Stimulated activated effector memory CD8-positive, alpha-beta T cell treated with anti-CD3 and anti-CD28 coated beads, Interleukin-12 subunit alpha, Interleukin-12 subunit beta, amount 100 ng/mL, for 72 hours (primary cell): ENCODE data around the gene MTSS2.

ENCODE experiments used
- ATAC-seq: fragments of 150-1000 bp; cut with Tn5 transposase; 2 replicates; pipeline ENCODE4 v1.10.0; 2021
- DNase-seq, 2 donors: peaks; one replicate each; pipeline ENCODE4 v3.0.0; 2021 to 2022; ENCODE audit warnings: low spot score in 2 of 2
- H3K27ac Mint-ChIP-seq: one replicate; pipeline ENCODE4 v1.8.0; 2022; ENCODE audit warnings: mild to moderate bottlenecking, mixed read lengths
- H3K36me3 Mint-ChIP-seq: one replicate; pipeline ENCODE4 v1.8.0; 2022; ENCODE audit warnings: mild to moderate bottlenecking, mixed read lengths
- H3K4me1 Mint-ChIP-seq: one replicate; pipeline ENCODE4 v1.8.0; 2022; ENCODE audit warnings: mixed read lengths
- H3K4me3 Mint-ChIP-seq: one replicate; pipeline ENCODE4 v1.8.0; 2022; ENCODE audit warnings: mild to moderate bottlenecking, mixed read lengths
- H3K9me3 Mint-ChIP-seq: one replicate; pipeline ENCODE4 v1.8.0; 2022; ENCODE audit warnings: mixed read lengths

MTSS2 gene

DNA sequence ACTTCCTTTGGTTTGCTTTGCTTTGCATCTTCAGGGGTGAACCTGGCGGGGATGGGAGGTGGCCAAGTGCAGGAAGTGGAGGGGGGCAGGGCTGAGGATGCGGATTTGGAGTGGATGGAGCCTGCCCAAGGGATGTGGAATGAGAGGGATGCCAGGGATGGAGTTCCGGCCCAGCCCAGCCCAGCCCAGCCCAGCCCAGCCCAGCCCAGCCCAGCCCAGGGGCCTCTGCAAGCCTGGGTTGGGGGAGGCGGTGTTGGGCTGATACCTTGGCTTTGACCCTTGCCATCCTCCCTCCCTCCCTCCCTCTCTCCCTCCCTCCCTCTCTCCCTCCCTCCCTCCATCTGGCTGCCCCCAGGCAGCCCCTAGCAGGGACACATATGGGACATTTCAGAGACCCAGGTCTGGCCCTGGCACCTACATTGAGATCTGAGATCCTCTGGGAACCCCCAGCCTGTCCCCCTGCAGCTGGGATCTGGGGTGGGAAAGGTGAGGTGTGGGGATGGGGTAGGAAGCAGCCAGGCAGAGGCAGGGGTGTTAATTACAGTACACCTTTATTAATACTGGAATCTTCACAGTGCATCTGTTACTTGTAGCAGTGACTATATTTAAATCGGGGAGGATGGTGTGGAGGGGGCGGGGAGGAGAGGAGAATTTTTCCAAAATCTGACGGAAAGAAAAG lies 25.0 kb downstream of the MTSS2 start:
- no peak for DNase-seq
- no peak overlapping the region for H3K4me3 Mint-ChIP-seq
- no peaks in the 10 kb centered on the region for H3K4me1 Mint-ChIP-seq
- H3K27ac Mint-ChIP-seq, result no peak overlapping the region
- H3K36me3 Mint-ChIP-seq, result no peaks in the 10 kb centered on the region
- no peaks in the 10 kb centered on the region for H3K9me3 Mint-ChIP-seq
- no peak for ATAC-seq

DNA sequence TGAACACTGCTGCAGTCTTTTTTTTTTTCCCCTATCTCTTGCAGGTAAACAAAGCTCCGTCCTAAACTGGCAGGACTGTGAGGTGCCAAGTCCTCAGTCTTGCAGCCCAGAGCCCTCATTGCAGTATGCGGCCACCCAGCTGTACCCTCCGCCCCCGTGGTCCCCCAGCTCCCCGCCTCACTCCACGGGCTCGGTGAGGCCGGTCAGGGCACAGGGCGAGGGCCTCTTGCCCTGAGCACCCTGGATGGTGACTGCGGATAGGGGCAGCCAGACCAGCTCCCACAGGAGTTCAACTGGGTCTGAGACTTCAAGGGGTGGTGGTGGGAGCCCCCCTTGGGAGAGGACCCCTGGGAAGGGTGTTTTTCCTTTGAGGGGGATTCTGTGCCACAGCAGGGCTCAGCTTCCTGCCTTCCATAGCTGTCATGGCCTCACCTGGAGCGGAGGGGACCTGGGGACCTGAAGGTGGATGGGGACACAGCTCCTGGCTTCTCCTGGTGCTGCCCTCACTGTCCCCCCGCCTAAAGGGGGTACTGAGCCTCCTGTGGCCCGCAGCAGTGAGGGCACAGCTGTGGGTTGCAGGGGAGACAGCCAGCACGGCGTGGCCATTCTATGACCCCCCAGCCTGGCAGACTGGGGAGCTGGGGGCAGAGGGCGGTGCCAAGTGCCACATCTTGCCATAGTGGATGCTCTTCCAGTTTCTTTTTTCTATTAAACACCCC lies 25.7 kb downstream of the MTSS2 start:
- no peaks in the 10 kb centered on the region for H3K36me3 Mint-ChIP-seq
- DNase-seq, result no peak
- no peak for ATAC-seq
- no peak overlapping the region for H3K4me3 Mint-ChIP-seq
- H3K9me3 Mint-ChIP-seq, result no peaks in the 10 kb centered on the region
- H3K27ac Mint-ChIP-seq, result no peak overlapping the region
- H3K4me1 Mint-ChIP-seq, result no peaks in the 10 kb centered on the region

DNA sequence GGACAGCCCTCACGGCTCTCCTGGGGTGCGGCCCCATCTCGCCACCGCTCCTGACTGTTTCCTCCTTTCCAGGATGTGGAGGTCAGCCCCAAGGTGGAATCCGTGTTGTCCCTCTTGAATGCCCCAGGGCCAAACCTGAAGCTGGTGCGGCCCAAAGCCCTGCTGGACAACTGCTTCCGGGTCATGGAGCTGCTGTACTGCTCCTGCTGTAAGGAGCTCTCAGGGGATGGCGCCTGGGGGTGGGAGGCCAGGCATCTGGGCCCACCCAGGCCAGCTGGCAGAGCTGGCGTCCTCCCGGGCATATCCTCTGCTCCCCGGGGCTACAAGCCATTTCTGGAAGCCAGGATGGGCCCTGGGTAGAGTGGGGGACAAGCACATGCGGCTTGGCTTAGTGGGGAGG lies 26.3 kb downstream of the MTSS2 start:
- H3K27ac Mint-ChIP-seq, result no peak overlapping the region

GRCh38 chr16:70658921-70659320 lies 26.9 kb downstream of the MTSS2 start:
- ATAC-seq, result no peak
- no peak overlapping the region for H3K27ac Mint-ChIP-seq
- H3K4me3 Mint-ChIP-seq, result no peak overlapping the region
- no peak for DNase-seq
- H3K4me1 Mint-ChIP-seq, result peaks cover 2% of the 10 kb centered on the region
- no peaks in the 10 kb centered on the region for H3K36me3 Mint-ChIP-seq
- H3K9me3 Mint-ChIP-seq, result no peaks in the 10 kb centered on the region

More for the DNA sequence above, 26.3 kb downstream of the MTSS2 start:
- DNase-seq (no peak), ATAC-seq (no peak)
- Mint-ChIP-seq H3K4me3 (no peak overlapping the region), H3K9me3 (no peaks in the 10 kb centered on the region), H3K36me3 (no peaks in the 10 kb centered on the region), H3K4me1 (no peaks in the 10 kb centered on the region)

DNA sequence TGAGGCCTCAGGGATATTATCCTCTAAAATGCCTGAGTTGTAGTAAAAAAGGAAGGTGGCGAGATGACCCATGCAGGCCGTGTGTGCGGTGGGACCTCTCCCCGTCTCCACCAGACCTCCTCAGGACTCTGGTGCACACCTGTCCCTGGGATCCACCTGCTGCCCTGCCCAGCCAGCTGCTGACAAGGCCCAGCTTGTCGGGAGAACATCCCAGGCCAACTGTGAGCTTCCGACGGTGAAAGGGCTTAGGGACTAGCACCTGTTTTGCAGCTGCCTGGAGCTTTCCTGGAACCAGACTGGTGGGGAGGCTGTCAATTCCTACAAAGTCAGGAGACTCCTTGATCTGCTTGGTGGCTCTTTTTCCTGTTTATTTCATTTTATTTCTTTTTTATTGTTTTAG lies 27.9 kb downstream of the MTSS2 start:
- H3K4me3 Mint-ChIP-seq, result no peak overlapping the region
- H3K9me3 Mint-ChIP-seq, result no peaks in the 10 kb centered on the region
- no peak overlapping the region for H3K27ac Mint-ChIP-seq
- no peaks in the 10 kb centered on the region for H3K36me3 Mint-ChIP-seq
- ATAC-seq (no peak), DNase-seq (no peak)
- H3K4me1 Mint-ChIP-seq, result peaks cover 6% of the 10 kb centered on the region

DNA sequence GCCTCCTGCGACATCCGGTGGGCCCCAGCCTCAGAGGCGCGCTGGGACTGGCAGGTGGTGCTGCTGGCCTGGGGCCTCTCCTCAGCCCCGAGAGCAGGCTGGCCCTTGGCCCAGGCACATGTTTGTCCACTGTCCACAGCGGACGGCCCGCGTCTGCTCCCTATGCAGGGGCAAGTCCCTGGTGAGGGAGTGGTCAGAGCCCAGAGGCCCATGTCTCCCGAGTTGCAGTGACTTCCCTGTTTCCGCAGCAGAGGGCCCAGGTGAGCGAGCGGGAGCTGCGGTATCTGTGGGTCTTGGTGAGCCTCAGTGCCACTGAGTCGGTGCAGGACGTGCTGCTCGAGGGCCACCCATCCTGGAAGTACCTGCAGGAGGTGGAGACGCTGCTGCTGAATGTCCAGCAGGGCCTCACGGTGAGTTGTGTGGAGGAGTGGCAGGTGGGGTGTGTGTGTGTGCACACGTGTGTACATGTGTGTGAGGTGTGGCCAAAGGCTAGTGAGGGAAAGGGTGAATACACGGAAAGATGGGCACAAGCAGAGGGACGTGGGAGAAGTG lies 29.1 kb downstream of the MTSS2 start:
- Mint-ChIP-seq H3K4me3 (no peak overlapping the region), H3K4me1 (peaks cover 6% of the 10 kb centered on the region), H3K27ac (no peak overlapping the region), H3K36me3 (no peaks in the 10 kb centered on the region), H3K9me3 (no peaks in the 10 kb centered on the region)
- DNase-seq, result no peak
- no peak for ATAC-seq

DNA sequence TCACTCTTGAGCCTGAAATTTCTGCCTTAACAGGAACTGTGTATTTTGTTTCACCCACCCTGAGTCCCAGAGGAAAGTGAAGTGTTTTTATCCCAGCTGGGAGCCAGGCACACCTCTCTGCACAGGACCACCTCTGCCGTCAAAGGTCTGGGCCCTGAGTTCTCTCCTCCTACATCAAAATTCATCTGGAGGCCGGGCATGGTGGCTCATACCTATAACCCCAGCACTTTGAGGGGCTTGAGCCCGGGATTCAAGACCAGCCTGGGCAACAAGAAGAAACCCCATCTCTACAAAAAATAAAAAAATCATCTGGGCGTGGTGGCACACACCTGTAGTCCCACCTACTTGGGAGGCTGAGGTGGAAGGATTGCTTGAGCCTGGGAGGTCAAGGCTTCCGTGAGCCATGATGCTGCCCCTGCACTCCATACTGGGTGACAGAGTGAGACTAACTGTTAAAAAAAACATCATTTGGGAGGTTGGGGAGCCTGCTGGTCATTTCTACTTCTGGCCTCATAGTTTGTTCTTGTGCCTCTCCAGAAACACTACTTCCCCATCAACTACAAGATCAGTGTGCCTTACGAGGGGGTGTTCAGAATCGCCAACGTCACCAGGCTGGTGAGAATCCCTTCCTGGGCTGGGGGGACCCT lies 29.7 kb downstream of the MTSS2 start:
- ATAC-seq (no peak), DNase-seq (no peak)
- no peaks in the 10 kb centered on the region for H3K36me3 Mint-ChIP-seq
- no peak overlapping the region for H3K4me3 Mint-ChIP-seq
- no peak overlapping the region for H3K27ac Mint-ChIP-seq
- peaks cover 6% of the 10 kb centered on the region for H3K4me1 Mint-ChIP-seq
- H3K9me3 Mint-ChIP-seq, result no peaks in the 10 kb centered on the region

- Mint-ChIP-seq H3K9me3 (no peaks in the 10 kb centered on the region), H3K36me3 (no peaks in the 10 kb centered on the region), H3K27ac (peak overlapping the region; percentile 20), H3K4me3 (peak overlapping the region; percentile 20), H3K4me1 (peaks cover 6% of the 10 kb centered on the region)
- DNase-seq, result peak; percentile 72 to 92
- ATAC-seq, result peak; percentile 66
Measured at GRCh38 chr16:70653809-70654771, 31.8 kb downstream of the MTSS2 start.

GRCh38 chr16:70653406-70653805 lies 32.4 kb downstream of the MTSS2 start:
- H3K4me3 Mint-ChIP-seq, result peak overlapping the region; percentile 20
- peaks cover 6% of the 10 kb centered on the region for H3K4me1 Mint-ChIP-seq
- no peaks in the 10 kb centered on the region for H3K36me3 Mint-ChIP-seq
- DNase-seq, result no peak
- H3K9me3 Mint-ChIP-seq, result no peaks in the 10 kb centered on the region
- H3K27ac Mint-ChIP-seq, result no peak overlapping the region
- ATAC-seq, result no peak

GRCh38 chr16:70652322-70652721 lies 33.5 kb downstream of the MTSS2 start:
- DNase-seq (no peak), ATAC-seq (no peak)
- H3K36me3 Mint-ChIP-seq, result no peaks in the 10 kb centered on the region
- no peaks in the 10 kb centered on the region for H3K9me3 Mint-ChIP-seq
- no peak overlapping the region for H3K27ac Mint-ChIP-seq
- H3K4me1 Mint-ChIP-seq, result peaks cover 6% of the 10 kb centered on the region
- H3K4me3 Mint-ChIP-seq, result no peak overlapping the region

GRCh38 chr16:70651524-70651923 lies 34.3 kb downstream of the MTSS2 start:
- no peak for ATAC-seq
- DNase-seq, result no peak
- H3K4me1 Mint-ChIP-seq, result peaks cover 6% of the 10 kb centered on the region
- H3K9me3 Mint-ChIP-seq, result no peaks in the 10 kb centered on the region
- H3K4me3 Mint-ChIP-seq, result no peak overlapping the region
- no peak overlapping the region for H3K27ac Mint-ChIP-seq
- no peaks in the 10 kb centered on the region for H3K36me3 Mint-ChIP-seq

- Mint-ChIP-seq H3K4me3 (no peak overlapping the region), H3K36me3 (no peaks in the 10 kb centered on the region), H3K27ac (no peak overlapping the region), H3K9me3 (no peaks in the 10 kb centered on the region), H3K4me1 (peaks cover 6% of the 10 kb centered on the region)
- ATAC-seq, result no peak
- no peak for DNase-seq
Measured at GRCh38 chr16:70650216-70650615, 35.6 kb downstream of the MTSS2 start.

GRCh38 chr16:70649300-70649699 lies 36.6 kb downstream of the MTSS2 start:
- no peak for ATAC-seq
- H3K9me3 Mint-ChIP-seq, result no peaks in the 10 kb centered on the region
- H3K27ac Mint-ChIP-seq, result no peak overlapping the region
- no peak for DNase-seq
- no peaks in the 10 kb centered on the region for H3K36me3 Mint-ChIP-seq
- no peak overlapping the region for H3K4me3 Mint-ChIP-seq
- peaks cover 6% of the 10 kb centered on the region for H3K4me1 Mint-ChIP-seq

DNA sequence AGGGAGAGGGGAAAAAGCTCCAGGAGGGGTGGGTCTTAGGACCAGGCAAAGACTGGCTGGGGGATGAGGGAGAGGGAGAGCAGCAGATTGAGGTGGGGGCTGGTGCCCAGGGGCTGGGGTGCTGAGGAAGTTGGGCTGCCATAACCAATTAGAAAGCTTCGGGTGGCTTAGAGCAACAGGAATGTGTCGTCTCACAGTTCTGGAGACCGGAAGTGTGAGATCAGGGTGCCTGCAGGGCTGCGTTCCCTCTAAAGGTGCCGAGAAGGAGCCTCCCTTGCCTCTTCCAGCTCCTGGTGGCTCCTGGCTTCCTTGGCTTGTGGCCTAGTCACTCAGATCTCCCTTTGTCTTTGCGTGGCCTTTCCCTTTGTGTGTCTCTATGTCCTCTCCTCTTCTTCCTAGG lies 37.2 kb downstream of the MTSS2 start:
- DNase-seq (no peak), ATAC-seq (no peak)
- Mint-ChIP-seq H3K9me3 (no peaks in the 10 kb centered on the region), H3K27ac (no peak overlapping the region), H3K4me3 (no peak overlapping the region), H3K4me1 (peaks cover 1% of the 10 kb centered on the region), H3K36me3 (no peaks in the 10 kb centered on the region)
